Measurements from ENCODE around the gene ITPR1.
"Not testable (repeated sequence)": the region's sequence is repeated elsewhere in the genome, so short reads cannot be mapped to it uniquely, and the experiment has no call there.

DNA sequence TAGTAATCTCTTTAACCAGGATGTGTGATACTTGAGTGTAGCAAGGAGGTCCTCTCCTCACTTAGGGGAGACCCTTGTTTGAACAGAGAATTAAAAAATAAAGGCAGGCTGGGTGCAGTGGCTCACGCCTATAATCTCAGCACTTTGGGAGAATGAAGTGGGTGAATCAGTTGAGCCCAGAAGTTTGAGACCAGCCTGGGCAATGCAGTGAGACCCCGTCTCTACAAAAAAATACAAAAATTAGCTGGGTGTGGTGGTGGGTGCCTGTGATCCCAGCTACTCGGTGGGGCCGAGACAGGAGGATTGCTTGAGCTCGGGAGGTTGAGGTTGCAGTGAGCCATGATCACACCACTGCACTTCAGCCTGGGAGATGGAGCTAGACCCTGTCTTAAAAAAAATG lies 105.1 kb downstream of the ITPR1 start:
- TF ChIP-seq POLR2A (IDR thresholded peaks at IDR 0.05), result not testable (repeated sequence)
- TF ChIP-seq, protein P1, sequence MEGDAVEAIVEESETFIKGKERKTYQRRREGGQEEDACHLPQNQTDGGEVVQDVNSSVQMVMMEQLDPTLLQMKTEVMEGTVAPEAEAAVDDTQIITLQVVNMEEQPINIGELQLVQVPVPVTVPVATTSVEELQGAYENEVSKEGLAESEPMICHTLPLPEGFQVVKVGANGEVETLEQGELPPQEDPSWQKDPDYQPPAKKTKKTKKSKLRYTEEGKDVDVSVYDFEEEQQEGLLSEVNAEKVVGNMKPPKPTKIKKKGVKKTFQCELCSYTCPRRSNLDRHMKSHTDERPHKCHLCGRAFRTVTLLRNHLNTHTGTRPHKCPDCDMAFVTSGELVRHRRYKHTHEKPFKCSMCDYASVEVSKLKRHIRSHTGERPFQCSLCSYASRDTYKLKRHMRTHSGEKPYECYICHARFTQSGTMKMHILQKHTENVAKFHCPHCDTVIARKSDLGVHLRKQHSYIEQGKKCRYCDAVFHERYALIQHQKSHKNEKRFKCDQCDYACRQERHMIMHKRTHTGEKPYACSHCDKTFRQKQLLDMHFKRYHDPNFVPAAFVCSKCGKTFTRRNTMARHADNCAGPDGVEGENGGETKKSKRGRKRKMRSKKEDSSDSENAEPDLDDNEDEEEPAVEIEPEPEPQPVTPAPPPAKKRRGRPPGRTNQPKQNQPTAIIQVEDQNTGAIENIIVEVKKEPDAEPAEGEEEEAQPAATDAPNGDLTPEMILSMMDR (IDR thresholded peaks at IDR 0.05), result not testable (repeated sequence)
